ENCODE measurements around the gene KRT15.
A peak's percentile ranks its signal among the peaks of the same experiment; 100 is the strongest.

Gene KRT15

DNA sequence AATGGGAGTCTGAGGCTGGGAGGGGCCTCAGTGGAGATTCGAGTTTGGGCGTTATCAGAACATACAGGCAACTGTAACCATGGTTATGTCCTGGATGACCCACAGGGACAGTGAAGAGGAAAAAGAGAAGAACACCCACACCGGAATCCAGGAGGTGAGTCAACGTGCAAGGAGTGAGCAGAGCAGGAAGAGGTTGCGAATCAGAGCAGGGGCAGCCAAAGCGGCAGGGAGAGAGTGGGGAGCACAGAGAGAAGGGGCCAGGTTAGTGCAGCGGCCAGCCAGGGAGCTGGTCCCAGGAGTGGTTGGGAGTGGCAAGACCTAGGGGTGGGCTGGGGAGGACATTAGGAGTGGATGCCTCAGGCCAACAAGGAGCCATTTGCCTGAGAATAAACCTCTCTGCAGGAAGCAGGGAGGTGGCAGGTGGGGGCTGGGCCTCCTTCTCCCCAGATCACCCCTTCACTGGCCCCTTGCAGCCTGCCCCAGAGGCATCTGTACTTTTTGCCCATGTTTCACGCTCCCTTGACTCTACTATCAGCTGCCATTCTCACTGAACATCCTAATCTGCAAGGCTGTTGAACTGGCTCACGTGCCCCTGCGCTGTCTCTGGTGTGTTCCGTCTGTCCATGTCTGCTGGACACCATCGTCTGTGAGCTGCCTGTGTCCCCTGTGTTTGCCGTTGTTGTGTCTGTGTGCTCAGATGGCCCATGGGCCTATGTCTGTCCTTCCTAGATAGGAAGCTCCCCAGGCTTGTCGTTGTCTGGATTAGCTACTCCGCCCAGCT is 18.4 kb downstream of the KRT15 start:
- DNase-seq = no peak

DNA sequence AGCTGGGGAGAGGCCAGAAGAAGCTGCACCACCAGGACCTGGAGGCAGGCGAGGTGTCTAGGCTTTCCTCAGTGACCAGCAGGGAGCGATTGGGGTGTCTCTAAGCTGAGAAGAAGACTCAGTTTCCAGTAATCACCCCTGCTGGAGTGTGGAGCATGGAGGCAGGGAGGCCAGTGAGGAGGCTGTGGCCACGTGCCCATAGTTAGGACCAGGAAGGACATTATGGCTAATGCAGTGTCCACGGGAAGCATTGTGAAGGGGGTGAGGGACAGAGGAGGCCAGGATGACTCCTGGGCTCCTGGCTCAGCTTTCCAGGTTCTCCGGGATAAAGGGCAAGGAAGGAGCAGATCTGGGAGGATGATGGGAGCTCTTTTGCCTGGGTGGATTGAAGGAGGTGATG is 19.0 kb downstream of the KRT15 start:
- DNase-seq = no peak

DNA sequence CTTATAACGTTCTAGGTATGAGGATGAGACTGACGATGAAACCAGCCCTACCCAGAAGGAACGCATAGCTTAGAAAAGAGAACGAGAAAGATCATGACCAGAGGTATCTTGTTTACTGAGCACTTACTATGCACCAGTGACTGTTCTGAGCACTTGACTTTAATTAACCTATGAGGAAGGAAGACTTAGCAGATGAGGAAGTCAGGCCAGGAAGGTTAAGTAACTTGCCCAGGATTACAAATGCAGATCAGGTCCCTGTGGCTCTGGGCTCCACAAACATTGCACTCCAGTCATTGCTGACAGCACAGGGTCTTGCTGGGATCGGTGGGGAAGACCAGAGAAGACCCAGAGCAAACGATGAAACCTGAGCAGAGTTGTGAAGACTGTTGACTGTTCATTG is 20.4 kb downstream of the KRT15 start:
- DNase-seq = no peak

- DNase-seq = peak; percentile 64
Observed at GRCh38 chr17:41496803-41497484, 21.7 kb downstream of the KRT15 start.

DNA sequence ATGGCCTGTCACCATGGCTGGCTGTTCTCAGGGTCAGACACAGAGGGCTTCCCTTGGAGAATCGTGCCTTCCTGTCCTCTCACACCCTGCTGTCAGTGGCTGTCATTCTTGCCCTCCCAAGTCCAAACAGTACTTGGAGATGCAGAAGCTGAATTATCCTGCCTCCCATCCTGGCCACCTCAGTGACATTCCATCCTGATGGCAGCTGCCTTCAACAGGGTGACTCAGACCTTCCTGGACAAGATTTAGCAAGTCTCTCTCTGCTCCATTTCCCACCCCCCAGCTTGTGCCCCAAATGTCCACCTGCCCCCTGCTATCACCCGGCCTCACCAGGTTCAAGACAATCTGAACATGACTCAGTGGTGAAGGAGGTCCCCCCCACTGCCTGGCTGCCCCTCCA is 24.2 kb downstream of the KRT15 start:
- no peak for DNase-seq

- DNase-seq = no peak
Observed at GRCh38 chr17:41492771-41493170, 25.9 kb downstream of the KRT15 start.

- no peak for DNase-seq
Observed at GRCh38 chr17:41492351-41492750, 26.3 kb downstream of the KRT15 start.

- DNase-seq = no peak
Observed at GRCh38 chr17:41491476-41491875, 27.2 kb downstream of the KRT15 start.

DNA sequence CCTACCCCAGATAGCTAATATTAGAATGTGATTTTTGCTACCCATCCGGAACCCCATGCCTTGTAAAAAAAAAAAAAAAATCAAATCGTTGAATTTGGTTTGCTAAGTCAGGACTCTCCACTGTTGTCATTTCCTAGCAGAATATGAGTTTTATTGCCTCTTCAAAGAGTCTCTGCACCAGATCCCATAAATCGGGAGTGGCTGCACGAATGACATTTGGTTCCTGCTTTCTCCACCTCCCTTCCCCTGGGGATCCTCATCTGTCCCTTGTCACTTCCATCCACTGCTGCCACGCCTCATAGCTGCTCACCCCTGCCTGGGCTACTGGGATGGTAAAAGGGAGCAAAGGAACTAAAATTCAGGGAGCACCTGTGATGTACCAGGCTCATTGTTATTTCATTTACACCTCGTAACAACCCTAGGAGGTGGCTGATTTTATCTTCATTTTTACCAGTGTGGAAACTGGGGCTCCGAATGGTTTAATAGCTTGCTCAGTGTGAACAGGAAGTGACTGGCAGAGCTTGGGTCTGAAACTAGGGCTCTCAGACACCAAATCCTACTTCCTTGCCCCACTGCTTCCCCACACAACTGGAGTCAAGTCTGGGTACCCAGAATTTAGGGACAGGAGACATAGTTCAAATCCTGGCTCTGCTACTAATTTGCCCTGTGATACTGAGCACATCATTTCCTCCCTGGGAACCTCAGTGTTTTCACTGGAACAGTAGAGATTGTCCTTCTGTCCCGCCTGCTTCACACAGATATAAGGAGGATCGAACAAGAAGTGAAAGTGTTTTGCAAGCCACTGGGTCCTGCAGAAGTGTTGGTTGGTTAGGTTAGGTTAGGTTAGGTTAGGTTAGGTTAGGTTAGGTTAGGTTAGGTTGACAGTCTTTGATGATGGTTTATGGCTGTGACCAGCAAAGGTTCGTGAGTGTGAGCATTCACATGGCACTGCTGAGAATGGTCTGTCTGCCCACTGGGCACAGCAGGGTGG is 28.4 kb downstream of the KRT15 start:
- DNase-seq = no peak

GRCh38 chr17:41489531-41489930 is 29.2 kb downstream of the KRT15 start, which contains the start of gene KRT36:
KRT36 (minus strand) TSS chr17:41489910; CDS start chr17:41489864, 46 bp downstream.
- no peak for DNase-seq

GRCh38 chr17:41486809-41487530 is 31.7 kb downstream of the KRT15 start:
- peak; percentile 31 for DNase-seq

DNA sequence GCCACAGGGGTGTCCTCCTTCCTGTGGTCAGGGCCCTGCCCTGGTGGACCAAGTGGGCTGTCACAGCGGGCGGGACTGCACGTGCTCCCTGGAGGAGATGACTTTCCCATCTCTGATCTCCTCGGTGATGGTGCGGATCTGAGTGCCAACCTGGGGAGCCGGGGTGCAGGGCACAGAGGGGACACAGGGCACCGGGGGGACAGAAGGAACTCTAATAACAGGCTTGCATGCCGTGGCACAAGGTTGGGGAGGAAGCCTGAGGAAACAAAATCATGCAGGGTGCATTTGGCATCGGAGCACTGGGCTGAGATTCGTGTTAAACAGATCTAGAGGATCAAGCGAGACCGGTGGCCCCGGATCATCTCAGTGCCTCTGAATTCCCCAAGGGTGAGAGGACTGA is 32.4 kb downstream of the KRT15 start:
- no peak for DNase-seq

DNA sequence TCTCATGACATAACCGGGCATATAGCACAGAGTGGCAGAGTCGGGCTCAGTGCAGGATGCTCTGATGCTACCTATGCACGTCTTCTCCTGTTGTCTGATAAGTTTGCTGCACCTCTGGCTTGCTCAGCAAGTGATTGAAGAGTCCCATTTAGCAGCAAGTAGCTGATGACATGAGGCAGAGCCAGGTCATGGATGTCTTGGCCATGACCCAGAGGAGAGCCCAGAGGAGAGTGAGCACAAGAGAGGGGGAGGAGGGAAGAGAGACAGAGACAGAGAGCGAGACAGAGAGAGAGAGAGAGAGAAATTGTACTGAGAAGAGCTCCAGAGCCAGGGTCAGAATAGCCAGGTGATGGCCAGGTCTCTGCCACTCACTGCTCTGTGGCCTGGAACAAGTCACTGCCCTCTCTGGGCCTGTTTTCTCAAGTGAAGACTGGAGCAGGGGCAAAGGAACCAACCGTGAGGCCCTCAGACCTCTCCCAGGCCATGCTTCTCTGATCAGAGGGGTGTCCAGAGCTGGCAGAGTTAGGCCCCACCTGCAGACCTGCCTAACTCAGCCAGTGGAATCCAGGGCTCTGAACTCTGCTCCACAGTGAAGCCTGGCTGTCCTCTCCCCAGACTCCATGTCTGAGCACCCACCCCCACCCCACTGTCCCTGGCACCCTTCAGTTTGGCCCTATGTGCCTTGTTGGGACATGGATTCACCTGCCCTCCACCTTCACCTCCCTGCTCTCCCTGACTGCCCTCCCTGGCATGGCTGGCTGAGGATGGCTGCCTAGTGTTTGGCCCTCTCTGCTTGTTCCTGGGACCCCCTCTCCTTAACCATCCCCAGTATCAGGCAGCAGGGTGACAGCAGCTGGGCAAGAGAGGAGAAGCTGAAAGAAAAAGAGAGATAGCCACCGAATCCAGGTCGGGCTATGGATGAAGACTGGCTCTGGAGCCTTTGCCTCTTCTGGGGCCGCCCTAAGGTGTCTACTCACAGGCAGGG is 33.5 kb downstream of the KRT15 start:
- DNase-seq = no peak

- no peak for DNase-seq
Observed at GRCh38 chr17:41483991-41484826, 34.5 kb downstream of the KRT15 start.

- DNase-seq = no peak
Observed at GRCh38 chr17:41483531-41483930, 35.2 kb downstream of the KRT15 start.

DNA sequence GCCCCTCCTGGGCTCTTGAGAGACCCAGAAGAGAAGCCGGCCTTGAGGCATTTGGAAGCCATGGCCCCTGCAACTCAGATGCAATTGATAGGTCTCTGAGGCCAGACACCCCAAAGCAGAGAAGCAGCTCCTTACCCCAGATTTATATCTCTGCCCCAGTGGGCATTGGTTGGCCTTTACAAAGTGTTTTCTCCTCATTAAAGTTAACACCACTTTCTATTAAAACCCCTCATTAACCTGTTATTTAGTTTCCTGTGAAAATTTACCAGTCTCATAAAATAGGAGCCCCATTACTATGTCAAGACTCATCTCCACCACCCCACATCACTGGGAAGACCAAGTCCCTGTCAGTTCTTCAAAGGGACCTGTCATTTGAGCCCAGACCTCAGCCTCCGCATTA is 37.7 kb downstream of the KRT15 start, which contains the start of gene KRT35:
KRT35 (minus strand) TSS at position 116 of the 400 bp plus-strand sequence; CDS start at position 62, 54 bp downstream.
- DNase-seq = no peak

- no peak for DNase-seq
Observed at GRCh38 chr17:41480581-41480980, 38.1 kb downstream of the KRT15 start.

DNA sequence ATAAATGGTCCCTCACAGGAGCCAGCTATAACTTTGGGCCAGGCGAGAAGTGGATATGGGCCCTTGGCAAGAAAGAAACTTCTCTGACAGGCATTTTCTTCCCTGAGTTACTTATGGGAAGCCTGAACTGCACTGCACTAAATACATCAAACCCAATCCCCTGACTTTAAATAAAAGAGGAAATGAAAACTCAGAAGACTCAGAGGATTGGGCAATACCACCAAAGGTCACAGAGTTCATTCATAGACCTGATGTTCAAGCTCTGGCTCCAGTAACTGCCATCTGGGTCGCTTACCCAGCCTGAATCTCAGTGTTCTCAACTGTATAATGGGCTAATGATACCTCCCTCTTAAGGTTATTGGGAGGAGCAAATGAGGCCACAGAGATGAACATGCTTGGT is 38.6 kb downstream of the KRT15 start:
- no peak for DNase-seq

DNA sequence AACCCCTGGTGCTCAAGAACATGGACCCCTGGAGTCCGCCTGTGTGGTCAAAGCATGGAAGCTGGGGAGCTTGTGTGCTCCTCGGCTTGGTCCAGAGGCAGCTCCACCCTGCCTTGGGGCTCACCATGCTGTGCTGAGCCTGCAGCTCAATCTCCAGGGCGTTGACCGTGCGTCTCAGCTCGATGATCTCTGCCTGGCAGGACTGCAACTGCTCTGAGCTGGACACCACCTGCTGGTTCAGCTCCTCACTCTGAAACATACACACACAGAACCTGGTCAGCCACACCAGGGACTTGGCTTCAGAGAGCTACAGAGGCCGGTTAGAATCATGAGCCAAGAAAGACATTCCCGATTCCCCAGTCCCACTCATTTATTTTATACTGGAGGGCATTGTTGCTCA is 40.5 kb downstream of the KRT15 start:
- no peak for DNase-seq

Data from activated naive CD4-positive, alpha-beta T cell treated with Interleukin-2 at 50 U/mL for 16 hours (primary cell).